Melanocyte of skin (primary cell): ENCODE measurements around the gene SUV39H2. TPM values are rescaled to one million over a fixed set of nuclear protein-coding genes. Genes with fewer than 3 reads are reported as not detected.

Experiments
- total RNA-seq, 2 donors: library from RNA; depleted of rRNA; stranded (reverse); fragments of >200 nt; gene quantifications; 2 replicates each; pipeline ENCODE4 v1.2.3, GENCODE V29; 2012

Gene SUV39H2
- 10 to 100 TPM in 1 of 2 donors, 1 to 10 TPM in 1; 10.0 to 22.6 TPM for total RNA-seq

GRCh38 chr10:14878266-14879123 lies at the start of gene SUV39H2:
SUV39H2 (plus strand) TSS chr10:14878866; CDS start chr10:14878889, 23 bp downstream.

GRCh38 chr10:14837757-14838581 lies 40.7 kb upstream of the SUV39H2 start, which contains the start of the genes CDNF, HSPA14 and MSANTD7:
CDNF (minus strand) TSS chr10:14838037; CDS start chr10:14837946, 91 bp downstream.
HSPA14 (plus strand) TSS chr10:14838306; CDS start chr10:14838403, 97 bp downstream.
MSANTD7 (plus strand) TSS chr10:14838306; CDS start chr10:14842285, 3,979 bp downstream.

Other genes with a start within 250 kb of the SUV39H2 start
- 1 to 10 TPM; 2.3 to 8.3 TPM for gene FAM107B, start 104.0 kb upstream of the SUV39H2 start, total RNA-seq
- 1 to 10 TPM in 1 of 2 donors, under 1 TPM in 1; 0.33 to 1.4 TPM for gene CDNF, start 40.8 kb upstream of the SUV39H2 start, total RNA-seq
- gene HSPA14, start 40.6 kb upstream of the SUV39H2 start, total RNA-seq: 10 to 100 TPM; 13.1 to 22.3 TPM
- gene MSANTD7, start 40.6 kb upstream of the SUV39H2 start, total RNA-seq: 10 to 100 TPM; 17.6 to 28.3 TPM
- 10 to 100 TPM; 10.7 to 23.0 TPM for gene DCLRE1C, start 75.2 kb downstream of the SUV39H2 start, total RNA-seq
- under 1 TPM in 1 of 2 donors, not detected in 1; 0.34 TPM for gene MEIG1, start 80.5 kb downstream of the SUV39H2 start, total RNA-seq
- under 1 TPM in 1 of 2 donors, not detected in 1; under 0.01 TPM for gene OLAH, start 165.1 kb downstream of the SUV39H2 start, total RNA-seq
- under 1 TPM; under 0.01 to 0.67 TPM for gene ACBD7, start 209.9 kb downstream of the SUV39H2 start, total RNA-seq
- 10 to 100 TPM; 14.8 to 21.6 TPM for gene RPP38, start 218.5 kb downstream of the SUV39H2 start, total RNA-seq